ENCODE measurements around the gene BRD3. TPM values are rescaled to one million over a fixed set of nuclear protein-coding genes. Genes with fewer than 3 reads are reported as not detected.

The BRD3 gene
- polyA plus RNA-seq, 1 donor, result 22.7 TPM

DNA sequence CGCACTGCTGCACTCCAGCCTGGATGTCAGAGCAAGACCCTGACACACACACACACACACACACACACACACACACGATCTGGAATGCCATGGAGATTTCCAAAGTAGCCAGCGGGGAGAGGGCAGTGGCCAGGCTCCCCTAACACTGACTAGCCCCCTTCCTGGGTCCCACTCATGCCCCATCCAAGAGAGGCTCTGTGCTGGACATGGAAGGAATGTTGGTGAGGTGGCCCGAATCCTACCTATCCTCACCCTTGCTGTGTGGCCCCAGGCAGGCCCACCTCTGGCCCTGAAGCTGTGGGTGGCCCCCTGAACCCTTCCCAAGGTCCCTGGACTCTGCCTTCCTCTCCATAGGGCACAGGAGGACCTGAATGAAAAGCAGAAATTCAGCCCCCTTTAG, 7.3 kb downstream of the BRD3 start:
- DNase-seq, result no peak
- no peak overlapping the region for H3K4me3 ChIP-seq (ENCODE audit: low read length)
- no peaks in the 10 kb centered on the region for H3K27me3 ChIP-seq (ENCODE audit: control insufficient read depth, insufficient read depth, low read length)
- H3K9me3 ChIP-seq (ENCODE audit: control insufficient read depth, low read depth, low read length), result no peaks in the 10 kb centered on the region
- peaks cover 76% of the 10 kb centered on the region for H3K4me1 ChIP-seq (ENCODE audit: control insufficient read depth, insufficient read depth, low read length)
- H3K27ac ChIP-seq (ENCODE audit: low read length), result no peak overlapping the region
- WGBS (ENCODE audit: insufficient coverage, low lambda C conversion rate), result no CpG with 5 or more reads among the region's 4 CpGs
- H3K36me3 ChIP-seq (ENCODE audit: control insufficient read depth, insufficient read depth, low read length), result peaks cover 4% of the 10 kb centered on the region

DNA sequence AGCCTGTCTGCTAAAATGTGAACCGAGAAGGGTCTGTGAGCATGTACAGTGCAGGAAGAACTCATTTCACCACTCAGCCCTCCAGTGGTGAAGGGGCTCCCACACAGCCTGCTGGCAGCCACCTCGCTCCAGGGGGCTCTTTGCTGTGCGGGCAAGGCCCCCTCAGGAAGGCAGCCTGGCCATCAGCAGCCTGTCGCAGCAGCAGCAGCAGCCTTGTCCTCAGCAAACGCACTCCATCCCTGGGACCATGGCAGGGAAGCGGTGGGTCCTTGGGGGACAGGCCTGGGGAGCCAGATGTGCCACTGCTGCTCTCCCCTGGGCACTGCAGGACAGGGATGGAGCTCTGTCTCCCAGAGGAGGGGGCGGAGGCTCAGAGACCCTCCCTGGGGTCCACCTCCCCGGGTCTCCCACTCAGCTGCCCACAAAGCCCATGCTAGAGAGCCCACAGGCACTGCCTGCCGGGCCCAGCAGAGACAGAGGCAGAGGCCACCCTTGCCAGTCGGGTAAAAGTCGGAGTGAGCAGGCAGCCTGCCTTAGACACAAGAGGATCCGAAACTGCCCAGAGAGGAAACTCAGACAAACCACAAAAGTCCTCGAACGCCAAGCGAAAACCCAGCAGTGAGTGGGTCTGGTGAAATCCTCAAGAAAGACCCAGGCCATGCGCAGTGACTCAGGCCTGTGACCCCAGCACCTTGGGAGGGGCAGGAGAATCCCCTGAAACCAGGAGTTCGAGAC, 8.0 kb downstream of the BRD3 start:
- WGBS (ENCODE audit: insufficient coverage, low lambda C conversion rate), result no CpG with 5 or more reads among the region's 17 CpGs
- no peak for DNase-seq
- Histone ChIP-seq H3K4me3 (ENCODE audit: low read length) (no peak overlapping the region), H3K27me3 (ENCODE audit: control insufficient read depth, insufficient read depth, low read length) (no peaks in the 10 kb centered on the region), H3K4me1 (ENCODE audit: control insufficient read depth, insufficient read depth, low read length) (peaks cover 78% of the 10 kb centered on the region), H3K36me3 (ENCODE audit: control insufficient read depth, insufficient read depth, low read length) (peaks cover 4% of the 10 kb centered on the region), H3K9me3 (ENCODE audit: control insufficient read depth, low read depth, low read length) (no peaks in the 10 kb centered on the region), H3K27ac (ENCODE audit: low read length) (no peak overlapping the region)

DNA sequence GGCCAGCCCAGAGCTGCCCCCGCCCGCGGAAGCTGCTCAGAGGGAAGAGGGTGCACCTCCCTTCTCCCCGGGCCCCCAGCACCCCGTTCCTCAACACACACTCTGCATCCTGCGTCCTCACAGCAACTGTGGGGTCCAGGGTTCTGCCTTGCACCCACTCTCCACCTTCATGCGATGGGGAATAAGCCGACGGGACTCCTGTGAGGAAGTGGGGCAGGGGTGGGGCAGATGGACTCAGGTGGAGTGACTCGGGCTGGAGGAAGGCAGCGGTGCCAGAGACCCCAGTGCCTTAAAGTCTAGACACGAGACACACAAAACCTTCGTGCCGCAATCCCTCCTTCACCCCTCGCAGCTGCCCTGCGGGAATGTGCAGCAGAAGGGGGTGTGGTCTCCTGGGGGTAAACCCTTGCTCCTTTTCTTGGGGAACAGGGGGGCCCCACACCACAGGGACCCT, 8.6 kb downstream of the BRD3 start:
- Histone ChIP-seq H3K4me1 (ENCODE audit: control insufficient read depth, insufficient read depth, low read length) (peaks cover 78% of the 10 kb centered on the region), H3K36me3 (ENCODE audit: control insufficient read depth, insufficient read depth, low read length) (peaks cover 4% of the 10 kb centered on the region), H3K27me3 (ENCODE audit: control insufficient read depth, insufficient read depth, low read length) (no peaks in the 10 kb centered on the region), H3K9me3 (ENCODE audit: control insufficient read depth, low read depth, low read length) (no peaks in the 10 kb centered on the region), H3K4me3 (ENCODE audit: low read length) (no peak overlapping the region), H3K27ac (ENCODE audit: low read length) (no peak overlapping the region)
- no peak for DNase-seq
- no CpG with 5 or more reads among the region's 16 CpGs for WGBS (ENCODE audit: insufficient coverage, low lambda C conversion rate)

DNA sequence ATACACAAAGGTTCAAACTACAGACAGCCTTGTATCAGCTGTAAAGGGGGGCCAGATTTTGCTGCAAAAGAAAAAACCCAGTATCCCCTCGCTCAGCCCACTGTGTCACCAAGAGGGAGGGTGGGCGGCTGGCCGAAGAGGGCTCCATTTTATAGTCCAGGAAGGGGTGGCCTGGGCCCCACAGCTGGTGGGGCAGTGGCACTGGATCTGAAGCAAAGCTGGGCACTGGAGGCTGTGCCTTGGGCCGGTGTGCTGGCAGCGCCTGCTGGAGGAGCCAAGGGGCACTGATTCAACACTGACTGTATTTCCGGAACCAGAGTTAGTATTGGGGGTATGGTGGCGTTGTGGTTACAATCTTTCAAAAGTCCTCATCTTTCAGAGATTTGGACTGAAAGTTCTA, 9.1 kb downstream of the BRD3 start:
- H3K4me3 ChIP-seq (ENCODE audit: low read length), result no peak overlapping the region

DNA sequence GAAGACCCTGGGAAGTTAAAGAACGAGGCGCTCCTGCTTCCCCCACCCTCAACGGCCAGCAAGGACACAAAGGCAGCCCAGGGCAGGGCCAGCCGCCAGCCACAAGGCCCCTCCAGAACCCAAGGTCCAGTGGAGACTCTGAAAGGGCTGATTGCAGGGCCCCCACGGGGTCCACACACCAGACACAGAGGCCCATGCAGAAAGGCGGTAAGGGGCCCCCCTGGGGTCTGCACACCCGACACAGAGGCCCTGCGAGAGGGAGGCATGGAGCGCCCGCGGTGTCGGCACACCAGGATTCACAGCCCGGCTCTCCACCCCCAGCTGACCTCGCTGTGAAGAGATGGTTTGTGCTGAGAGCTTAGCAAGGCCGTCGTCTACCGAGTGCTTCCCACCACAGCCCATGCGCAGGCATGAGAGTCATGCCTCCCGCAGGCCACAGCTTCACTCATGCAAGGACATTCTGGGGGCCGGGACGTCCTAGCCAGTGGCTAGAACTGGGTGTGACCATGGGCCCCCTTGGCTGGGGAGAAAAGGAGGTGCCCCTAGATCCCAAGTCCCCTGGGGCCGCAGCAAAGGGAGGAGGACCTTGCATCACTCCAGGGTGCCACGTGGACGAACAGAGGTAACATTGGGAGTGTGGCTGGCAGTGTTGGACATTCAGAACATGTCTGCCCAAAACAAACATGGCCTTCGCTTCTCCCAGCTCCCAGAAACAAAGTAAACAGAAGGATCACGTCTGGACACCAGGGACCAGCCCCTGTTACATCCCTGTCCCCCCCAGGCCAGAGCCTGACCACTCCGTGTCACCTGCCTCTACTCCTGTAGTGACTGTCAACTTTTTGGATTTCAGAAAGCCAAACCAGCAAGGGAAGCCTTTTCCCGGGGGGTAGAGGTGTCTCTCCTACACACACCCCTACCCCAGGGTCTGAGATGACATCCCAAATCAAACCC, 9.8 kb downstream of the BRD3 start:
- WGBS (ENCODE audit: insufficient coverage, low lambda C conversion rate), result no CpG with 5 or more reads among the region's 28 CpGs
- H3K9me3 ChIP-seq (ENCODE audit: control insufficient read depth, low read depth, low read length), result no peaks in the 10 kb centered on the region
- H3K4me1 ChIP-seq (ENCODE audit: control insufficient read depth, insufficient read depth, low read length), result peaks cover 78% of the 10 kb centered on the region
- peak overlapping the region; percentile 56 for H3K27ac ChIP-seq (ENCODE audit: low read length)
- no peaks in the 10 kb centered on the region for H3K27me3 ChIP-seq (ENCODE audit: control insufficient read depth, insufficient read depth, low read length)
- H3K36me3 ChIP-seq (ENCODE audit: control insufficient read depth, insufficient read depth, low read length), result peaks cover 8% of the 10 kb centered on the region
- DNase-seq, result peak; percentile 53 to 76
- H3K4me3 ChIP-seq (ENCODE audit: low read length), result no peak overlapping the region

More for the DNA sequence above, 9.1 kb downstream of the BRD3 start:
- no peak for DNase-seq
- H3K4me1 ChIP-seq (ENCODE audit: control insufficient read depth, insufficient read depth, low read length), result peaks cover 78% of the 10 kb centered on the region
- no peaks in the 10 kb centered on the region for H3K27me3 ChIP-seq (ENCODE audit: control insufficient read depth, insufficient read depth, low read length)
- no CpG with 5 or more reads among the region's 7 CpGs for WGBS (ENCODE audit: insufficient coverage, low lambda C conversion rate)
- no peaks in the 10 kb centered on the region for H3K9me3 ChIP-seq (ENCODE audit: control insufficient read depth, low read depth, low read length)
- H3K36me3 ChIP-seq (ENCODE audit: control insufficient read depth, insufficient read depth, low read length), result peaks cover 4% of the 10 kb centered on the region
- peak overlapping the region; percentile 56 for H3K27ac ChIP-seq (ENCODE audit: low read length)

DNA sequence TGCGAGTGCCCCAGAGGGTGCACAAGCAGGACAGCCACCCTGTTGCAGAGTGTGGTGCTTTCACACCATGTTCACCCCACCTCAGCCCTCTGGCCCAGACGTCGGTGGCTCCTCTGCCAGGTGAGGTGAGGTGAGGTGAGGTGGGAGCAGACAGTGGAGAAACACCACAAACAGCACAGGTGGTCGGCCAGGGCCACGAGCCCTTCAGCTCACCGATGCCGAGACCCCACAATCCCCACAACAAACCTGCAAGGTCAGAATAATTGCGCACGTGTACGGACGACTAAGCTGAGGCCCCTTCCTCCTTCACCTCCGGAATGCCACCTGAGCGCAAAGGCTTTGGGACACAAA, 10.5 kb downstream of the BRD3 start:
- H3K9me3 ChIP-seq (ENCODE audit: control insufficient read depth, low read depth, low read length), result no peaks in the 10 kb centered on the region
- H3K36me3 ChIP-seq (ENCODE audit: control insufficient read depth, insufficient read depth, low read length), result peaks cover 16% of the 10 kb centered on the region
- no peaks in the 10 kb centered on the region for H3K27me3 ChIP-seq (ENCODE audit: control insufficient read depth, insufficient read depth, low read length)
- H3K4me3 ChIP-seq (ENCODE audit: low read length), result no peak overlapping the region
- no CpG with 5 or more reads among the region's 13 CpGs for WGBS (ENCODE audit: insufficient coverage, low lambda C conversion rate)
- peak overlapping the region; percentile 56 for H3K27ac ChIP-seq (ENCODE audit: low read length)
- DNase-seq, result no peak
- peaks cover 74% of the 10 kb centered on the region for H3K4me1 ChIP-seq (ENCODE audit: control insufficient read depth, insufficient read depth, low read length)

DNA sequence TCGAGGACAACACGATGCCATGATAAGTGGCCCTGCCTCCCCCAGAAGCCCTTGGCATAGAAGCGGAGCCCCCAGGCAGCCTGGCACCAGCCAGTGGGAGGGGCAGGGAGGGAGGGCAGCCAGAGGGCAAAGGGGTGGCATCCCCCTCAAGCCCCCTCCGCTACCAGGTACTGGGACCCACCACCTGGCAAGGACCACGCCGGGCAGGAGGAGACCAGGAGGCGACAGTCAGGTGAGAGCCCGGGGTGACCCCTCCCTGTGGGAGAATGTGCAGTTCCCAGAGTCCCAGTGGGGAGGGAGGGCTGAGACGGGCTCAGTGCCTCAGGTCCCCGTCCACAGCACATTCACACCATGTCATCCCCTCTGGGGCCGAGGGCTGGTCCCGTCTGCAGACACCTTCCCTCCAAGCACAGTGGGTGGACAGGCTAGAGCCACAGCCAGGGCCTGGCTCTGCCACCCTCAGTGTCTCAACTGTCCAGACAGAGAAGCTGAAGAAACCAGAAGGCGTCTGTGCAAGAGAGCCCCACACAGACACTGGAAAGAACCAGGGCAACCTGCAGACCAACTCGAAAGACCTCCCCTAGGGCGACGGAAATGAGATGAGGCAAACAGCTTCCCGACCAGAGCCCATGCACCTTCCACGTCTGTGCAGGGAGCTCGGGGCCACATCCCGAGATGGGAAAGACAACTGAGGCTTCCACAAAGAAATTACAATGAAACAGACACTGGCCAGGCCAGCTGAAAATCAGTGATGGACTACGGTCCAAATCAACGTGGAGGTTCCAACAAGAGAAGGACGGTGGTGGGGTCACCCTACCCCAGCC, 11.1 kb downstream of the BRD3 start:
- peak overlapping the region; percentile 35 for H3K27ac ChIP-seq (ENCODE audit: low read length)
- no peaks in the 10 kb centered on the region for H3K9me3 ChIP-seq (ENCODE audit: control insufficient read depth, low read depth, low read length)
- no peaks in the 10 kb centered on the region for H3K27me3 ChIP-seq (ENCODE audit: control insufficient read depth, insufficient read depth, low read length)
- no peak overlapping the region for H3K4me3 ChIP-seq (ENCODE audit: low read length)
- WGBS (ENCODE audit: insufficient coverage, low lambda C conversion rate), result no CpG with 5 or more reads among the region's 23 CpGs
- DNase-seq, result peak in 1 of 2 donors; percentile 37
- peaks cover 72% of the 10 kb centered on the region for H3K4me1 ChIP-seq (ENCODE audit: control insufficient read depth, insufficient read depth, low read length)
- H3K36me3 ChIP-seq (ENCODE audit: control insufficient read depth, insufficient read depth, low read length), result peaks cover 19% of the 10 kb centered on the region

DNA sequence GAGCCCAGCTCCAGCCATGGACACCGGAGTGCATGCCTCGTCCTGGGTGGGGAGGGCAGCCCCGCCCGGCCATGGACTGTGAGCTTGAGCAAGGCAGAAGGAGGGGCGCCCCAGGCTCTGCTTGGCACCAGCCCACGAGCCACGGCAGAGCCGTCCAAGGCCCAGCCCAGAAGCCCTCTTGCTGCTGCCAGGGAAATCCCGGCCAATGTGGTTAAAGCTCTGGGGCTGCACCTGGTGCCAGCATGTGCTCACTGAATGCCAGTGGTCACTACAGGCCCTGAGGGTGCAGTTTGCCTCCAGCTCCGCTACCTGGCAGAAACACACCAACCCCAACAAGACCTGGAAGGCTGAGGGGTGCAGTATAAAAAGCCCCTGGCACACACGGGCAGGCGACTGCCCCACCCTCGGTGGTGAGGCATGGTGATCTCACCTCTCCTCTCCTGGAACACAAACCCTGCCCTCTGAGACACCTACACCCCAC, 11.8 kb downstream of the BRD3 start:
- WGBS (ENCODE audit: insufficient coverage, low lambda C conversion rate), result no CpG with 5 or more reads among the region's 13 CpGs
- peaks cover 71% of the 10 kb centered on the region for H3K4me1 ChIP-seq (ENCODE audit: control insufficient read depth, insufficient read depth, low read length)
- peaks cover 25% of the 10 kb centered on the region for H3K36me3 ChIP-seq (ENCODE audit: control insufficient read depth, insufficient read depth, low read length)
- H3K9me3 ChIP-seq (ENCODE audit: control insufficient read depth, low read depth, low read length), result no peaks in the 10 kb centered on the region
- peak in 1 of 2 donors; percentile 68 for DNase-seq
- H3K27ac ChIP-seq (ENCODE audit: low read length), result peak overlapping the region; percentile 35
- H3K4me3 ChIP-seq (ENCODE audit: low read length), result no peak overlapping the region
- H3K27me3 ChIP-seq (ENCODE audit: control insufficient read depth, insufficient read depth, low read length), result no peaks in the 10 kb centered on the region

DNA sequence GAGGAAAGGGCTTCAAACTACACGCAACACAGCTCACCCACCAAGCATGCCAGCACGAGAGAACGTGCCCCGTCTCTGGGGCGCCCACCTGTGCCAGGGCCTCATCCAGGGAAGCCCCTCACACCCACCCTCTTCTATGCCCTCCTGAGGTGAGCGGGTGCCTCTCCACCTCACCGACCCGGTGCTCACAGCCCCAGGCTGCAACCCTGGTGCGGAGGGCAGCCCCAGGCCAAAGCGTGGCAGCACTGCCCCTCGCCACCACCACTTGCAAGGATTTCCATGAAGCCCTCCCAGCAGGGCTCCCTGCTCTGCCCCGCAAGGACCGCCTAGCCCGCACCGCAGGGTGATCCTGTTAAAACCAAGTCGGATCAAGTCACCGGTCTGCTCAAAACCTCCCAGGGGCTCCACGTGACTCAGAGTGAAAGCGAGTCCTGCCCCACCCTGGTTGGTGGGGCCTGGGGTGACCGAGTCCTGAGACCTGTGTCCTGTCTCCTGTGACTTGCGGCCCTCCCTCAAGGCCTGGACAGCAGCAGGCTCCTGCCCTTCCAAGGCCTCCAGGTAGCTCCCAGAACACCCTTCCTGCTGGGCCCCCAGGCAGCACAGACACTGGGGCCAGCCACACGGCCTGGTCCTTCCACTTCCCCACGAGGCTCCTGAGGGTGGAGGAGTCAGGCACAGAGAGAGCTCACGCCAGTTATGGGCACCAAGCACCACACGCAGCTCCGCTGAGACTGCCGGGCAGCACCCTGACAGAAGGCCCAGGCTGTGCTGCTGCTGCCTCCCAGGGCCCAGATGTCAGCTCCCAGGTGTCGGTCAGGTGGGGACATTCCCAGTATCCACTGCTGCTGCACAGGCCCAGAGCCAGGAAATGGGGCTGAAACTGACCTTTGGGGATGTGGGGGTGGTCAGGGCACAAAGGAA, 12.7 kb downstream of the BRD3 start:
- WGBS (ENCODE audit: insufficient coverage, low lambda C conversion rate), result no CpG with 5 or more reads among the region's 28 CpGs
- Histone ChIP-seq H3K27ac (ENCODE audit: low read length) (peak overlapping the region; percentile 35), H3K4me1 (ENCODE audit: control insufficient read depth, insufficient read depth, low read length) (peaks cover 69% of the 10 kb centered on the region), H3K36me3 (ENCODE audit: control insufficient read depth, insufficient read depth, low read length) (peaks cover 34% of the 10 kb centered on the region), H3K9me3 (ENCODE audit: control insufficient read depth, low read depth, low read length) (no peaks in the 10 kb centered on the region), H3K27me3 (ENCODE audit: control insufficient read depth, insufficient read depth, low read length) (no peaks in the 10 kb centered on the region), H3K4me3 (ENCODE audit: low read length) (no peak overlapping the region)
- peak in 1 of 2 donors; percentile 31 for DNase-seq
